Esophagus muscularis mucosa (tissue), 4 donors: Measurements from ENCODE around the gene SAFB2.

Experiments
- CTCF ChIP-seq, 3 experiments: fragments of 200-600 bp in 2 of 3; fragments of 450-650 bp in 1 of 3; sonication (generic) in 2 of 3; IDR thresholded peaks; one replicate each; pipeline ENCODE4 v1.5.1; 2017 to 2019; ENCODE audit warnings: antibody characterized with exemption in 3 of 3, mild to moderate bottlenecking in 2 of 3, moderate library complexity in 1 of 3
- EP300 ChIP-seq: sonication (generic); formaldehyde crosslinking; IDR thresholded peaks from one replicate; pipeline ENCODE4 v1.6.1; 2017; ENCODE audit warnings: antibody characterized with exemption
- POLR2A ChIP-seq: fragments of 450-650 bp; IDR thresholded peaks from one replicate; pipeline ENCODE4 v1.6.1; 2017; ENCODE audit warnings: antibody characterized with exemption, moderate library complexity, mild to moderate bottlenecking, low read depth
- POLR2AphosphoS5 ChIP-seq, 2 donors: sonication (generic); formaldehyde crosslinking; IDR thresholded peaks; one replicate each; pipeline ENCODE4 v1.6.1; 2017; ENCODE audit warnings: antibody characterized with exemption in 2 of 2

GRCh38 chr19:5612891-5613865 is 9.4 kb downstream of the SAFB2 start:
- TF ChIP-seq CTCF (IDR thresholded peaks at IDR 0.05) (no peak), POLR2A (no peak), EP300 (no peak), POLR2AphosphoS5 (IDR thresholded peaks at IDR 0.05) (no peak)
